DOHH2 (cell line): ENCODE data around the gene TRAF2.
"Not testable (repeated sequence)": the region's sequence is repeated elsewhere in the genome, so short reads cannot be mapped to it uniquely, and the experiment has no call there.

Experiments
- CTCF ChIP-seq: fragments of 200-600 bp; sonication (generic); IDR thresholded peaks from one replicate; pipeline ENCODE4 v1.5.1; 2014; ENCODE audit warnings: antibody characterized with exemption, mild to moderate bottlenecking, low read depth, low read length; ENCODE audit not compliant: poor library complexity, severe bottlenecking
- EZH2phosphoT487 ChIP-seq: fragments of 200-600 bp; sonication (generic); IDR thresholded peaks from 2 replicates; pipeline ENCODE4 v1.6.1; 2017; ENCODE audit warnings: borderline replicate concordance, mild to moderate bottlenecking, antibody characterized with exemption, low read length, moderate library complexity, mixed read lengths

- TF ChIP-seq CTCF, EZH2phosphoT487: not testable (repeated sequence)
Measured at GRCh38 chr9:136882947-136883283, 3.4 kb upstream of the TRAF2 start.
